Fibroblast of upper back skin (primary cell): ENCODE data around the gene UBE2E3.
"Not testable (repeated sequence)": the region's sequence is repeated elsewhere in the genome, so short reads cannot be mapped to it uniquely, and the experiment has no call there.

Experiments
- DNase-seq: peaks from one replicate; pipeline ENCODE4 v3.0.0-alpha.2; 2013

The UBE2E3 gene

DNA sequence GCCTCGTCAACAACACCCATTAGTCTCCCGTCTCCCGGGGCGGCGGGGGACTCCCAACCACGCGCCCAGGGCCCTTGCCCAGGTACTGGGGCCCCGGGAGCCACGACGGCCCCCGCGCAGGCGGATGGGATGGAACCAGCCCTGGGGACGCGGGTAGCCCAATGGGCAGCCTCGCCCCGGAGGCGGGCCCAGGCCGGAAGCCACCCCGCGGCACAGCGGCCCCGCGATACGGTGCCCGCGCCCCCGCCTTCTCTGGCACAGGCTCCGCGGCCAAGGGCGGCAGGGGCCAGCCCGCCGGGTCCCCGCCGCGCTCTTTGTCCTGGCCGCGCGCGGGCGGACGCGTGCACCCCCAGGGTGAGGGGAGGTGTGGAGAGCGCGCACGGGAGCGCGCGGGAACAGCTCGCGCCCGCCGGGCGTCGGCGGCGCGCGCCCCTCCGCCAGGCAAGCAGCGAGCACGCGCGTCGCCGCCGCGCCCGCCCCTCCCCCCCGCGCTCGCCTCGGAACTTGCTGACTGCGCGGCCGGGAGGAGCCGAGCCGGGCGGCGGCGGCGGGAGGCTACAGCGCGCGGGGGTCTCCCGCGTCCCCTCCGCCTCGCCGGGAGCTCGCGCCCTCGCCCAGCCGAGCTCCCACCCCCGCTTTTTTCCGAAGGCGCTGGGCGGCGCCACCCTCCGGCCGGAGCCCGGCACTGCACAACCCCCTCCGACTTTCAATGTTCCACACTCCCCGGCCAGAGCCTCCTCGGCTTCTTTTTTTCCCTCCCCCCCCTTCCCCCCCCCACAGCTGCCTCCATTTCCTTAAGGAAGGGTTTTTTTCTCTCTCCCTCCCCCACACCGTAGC lies at the start of gene UBE2E3:
UBE2E3 (plus strand) TSS at position 500 of the 837 bp plus-strand sequence. CDS start 1,438 bp downstream, outside the sequence.
- DNase-seq, result peak; percentile 79

DNA sequence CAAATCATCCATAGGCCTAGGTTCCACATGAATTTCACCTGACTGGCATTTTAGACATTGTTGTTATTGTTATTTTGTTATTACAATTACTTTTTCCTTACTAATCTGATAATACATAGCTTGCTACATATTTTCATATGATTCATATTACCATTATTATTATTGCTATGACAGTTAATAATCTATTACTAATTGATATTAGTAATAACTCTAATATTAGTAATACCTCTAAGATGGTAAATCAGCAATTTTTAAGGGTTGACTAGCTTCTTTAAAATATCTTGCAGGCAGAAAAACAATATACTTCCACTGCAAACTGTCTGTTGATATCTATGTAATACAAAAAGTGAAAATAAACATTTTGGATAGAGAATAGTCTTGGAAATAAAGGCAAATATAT lies 48.6 kb upstream of the UBE2E3 start:
- no peak for DNase-seq

DNA sequence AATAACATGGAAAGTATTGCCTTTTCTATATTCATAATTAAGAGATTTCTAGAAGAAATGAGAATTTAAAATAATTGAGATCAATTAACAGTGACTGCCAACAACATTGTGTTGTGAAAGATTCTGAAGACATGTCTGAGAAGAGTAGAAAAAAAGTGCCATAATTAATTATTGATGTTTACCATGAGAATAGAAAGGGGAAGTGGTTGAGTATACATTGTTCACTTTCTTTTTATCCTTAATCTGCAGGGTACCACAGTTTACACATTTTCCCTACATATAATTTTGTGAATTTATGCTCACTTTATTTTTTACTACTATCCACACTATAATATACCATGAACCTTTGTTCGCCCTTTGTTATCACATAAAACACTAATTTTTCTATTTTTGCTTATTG lies 47.1 kb upstream of the UBE2E3 start:
- no peak for DNase-seq

DNA sequence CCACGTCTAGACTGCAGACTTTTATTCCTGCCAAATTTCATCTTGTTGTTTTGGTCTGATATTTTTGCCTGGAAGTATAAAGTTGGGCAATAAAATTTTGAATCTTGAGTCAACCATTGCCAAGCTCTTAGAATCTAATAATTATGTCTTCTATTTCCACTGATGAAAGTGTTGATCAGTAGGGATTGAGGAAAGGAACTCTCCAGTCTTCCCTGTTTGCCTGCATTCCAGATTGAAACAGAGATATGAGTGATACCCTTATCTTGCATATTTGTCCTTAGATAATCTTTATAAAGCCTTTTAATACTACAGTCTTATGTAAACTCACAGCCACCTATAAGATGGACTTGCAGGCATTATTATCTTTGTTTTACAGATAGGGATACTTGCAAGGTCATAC lies 45.5 kb upstream of the UBE2E3 start:
- no peak for DNase-seq

DNA sequence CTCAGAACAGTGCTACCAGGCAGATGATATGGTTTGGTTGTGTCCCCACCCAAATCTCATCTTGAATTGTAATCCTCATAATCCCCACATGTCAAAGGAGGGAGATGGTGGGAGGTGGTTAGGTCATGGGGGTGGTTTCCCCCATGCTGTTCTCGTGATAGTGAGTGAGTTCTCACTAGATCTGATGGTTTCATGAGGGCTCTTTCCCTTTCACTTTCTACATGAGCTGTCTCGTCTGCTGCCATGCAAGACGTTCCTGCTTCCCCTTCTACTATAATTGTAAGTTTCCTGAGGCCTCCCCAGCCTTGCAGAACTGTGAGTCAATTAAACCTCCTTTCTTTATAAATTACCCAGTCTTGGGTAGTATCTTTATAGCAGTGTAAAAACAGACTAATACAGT lies 42.9 kb upstream of the UBE2E3 start:
- not testable (repeated sequence) for DNase-seq

DNA sequence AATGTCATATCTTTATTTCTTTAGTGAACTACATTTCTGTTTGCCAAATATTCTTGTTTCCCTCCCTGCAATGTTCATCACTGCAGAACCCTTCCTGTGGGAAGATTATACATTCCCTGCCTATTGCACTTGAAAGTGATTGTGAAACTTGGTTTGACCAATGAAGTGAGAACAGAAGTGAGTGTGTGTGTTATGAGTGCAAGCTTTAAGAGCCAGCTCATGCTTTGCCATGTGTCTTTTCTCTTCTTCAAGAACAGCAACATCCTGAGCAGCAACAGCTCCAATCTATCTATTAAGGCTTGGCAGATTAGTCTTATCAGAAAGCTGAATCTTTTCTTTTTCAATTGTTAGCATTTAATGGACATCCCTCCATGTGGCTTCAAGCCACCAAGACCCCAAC lies 42.0 kb upstream of the UBE2E3 start:
- DNase-seq, result peak; percentile 44

DNA sequence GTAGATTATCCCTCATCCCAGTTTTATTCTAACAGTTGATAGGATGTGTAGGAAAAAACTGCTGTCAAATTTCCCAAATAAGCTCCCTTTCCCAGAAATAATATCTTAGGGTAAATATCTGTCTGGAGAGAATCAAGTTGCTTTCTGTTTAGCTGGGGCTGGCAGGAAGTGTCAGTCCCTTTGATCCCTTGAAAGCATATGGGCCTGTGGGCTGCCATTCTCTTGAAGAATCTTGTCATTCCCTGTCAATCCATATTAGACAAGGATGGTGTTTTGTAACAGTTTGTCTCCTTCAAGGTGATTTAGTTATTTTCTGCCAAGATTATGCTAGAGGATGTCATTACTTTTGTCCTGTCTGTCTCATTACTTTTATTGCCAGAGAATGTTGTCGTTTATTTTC lies 37.1 kb upstream of the UBE2E3 start:
- DNase-seq, result no peak

DNA sequence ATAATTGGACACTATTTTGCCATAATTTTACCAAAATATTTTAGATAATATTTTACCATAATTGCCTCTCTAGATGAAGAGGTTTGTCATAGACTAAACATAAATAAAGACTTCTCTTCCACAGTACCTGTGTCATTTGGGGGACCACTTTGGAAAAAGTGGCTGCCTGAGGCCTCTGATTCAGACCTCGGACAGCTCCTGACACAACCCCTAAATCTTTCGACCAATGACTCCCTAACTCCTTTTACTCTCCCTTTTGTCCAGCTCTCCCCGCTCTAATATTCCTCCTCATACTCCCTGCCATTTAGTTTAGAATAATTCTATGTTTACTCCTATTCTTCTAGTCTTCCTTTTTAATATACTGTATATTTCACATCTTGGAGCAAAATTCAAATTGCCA lies 36.0 kb upstream of the UBE2E3 start:
- no peak for DNase-seq

DNA sequence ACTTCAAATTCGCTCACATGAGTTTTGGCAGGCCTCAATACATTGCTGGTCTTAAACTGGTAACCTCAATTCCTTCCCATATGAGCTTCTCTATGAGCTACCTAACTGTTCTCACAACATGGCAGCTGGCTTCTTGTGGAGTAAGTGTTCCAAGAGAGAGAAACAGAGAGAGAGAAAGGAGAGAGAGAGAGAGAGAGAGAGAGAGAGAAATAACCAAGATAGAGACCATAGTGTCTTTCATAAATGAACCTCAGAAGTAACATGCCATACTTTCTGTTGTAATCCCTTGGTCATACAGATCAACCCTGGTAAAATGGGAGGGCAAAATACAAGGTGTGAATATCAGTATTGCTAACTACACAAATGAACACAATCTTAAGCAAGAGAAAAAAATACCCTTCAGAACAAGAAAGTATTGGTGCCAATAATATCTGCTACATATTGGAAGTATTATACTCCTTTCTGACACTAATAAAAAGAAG lies 33.2 kb upstream of the UBE2E3 start:
- DNase-seq, result no peak

DNA sequence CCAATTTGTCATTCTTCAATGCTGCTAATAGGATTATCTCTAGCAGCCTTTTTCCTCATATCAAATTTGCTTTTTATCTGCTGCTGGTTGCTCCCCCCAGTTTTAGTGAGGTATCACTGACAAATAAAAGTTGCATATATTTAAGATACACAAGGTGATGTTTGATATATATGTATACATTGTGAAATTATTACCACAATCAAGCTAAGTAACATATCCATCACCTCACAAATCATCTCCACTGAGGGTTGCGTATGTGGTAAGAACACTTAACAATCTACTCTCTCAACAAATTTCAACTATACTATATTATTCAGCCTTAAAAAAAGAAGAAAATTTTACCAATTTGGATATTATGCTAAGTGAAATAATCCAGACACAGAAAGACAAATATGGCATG lies 30.5 kb upstream of the UBE2E3 start:
- DNase-seq, result no peak

DNA sequence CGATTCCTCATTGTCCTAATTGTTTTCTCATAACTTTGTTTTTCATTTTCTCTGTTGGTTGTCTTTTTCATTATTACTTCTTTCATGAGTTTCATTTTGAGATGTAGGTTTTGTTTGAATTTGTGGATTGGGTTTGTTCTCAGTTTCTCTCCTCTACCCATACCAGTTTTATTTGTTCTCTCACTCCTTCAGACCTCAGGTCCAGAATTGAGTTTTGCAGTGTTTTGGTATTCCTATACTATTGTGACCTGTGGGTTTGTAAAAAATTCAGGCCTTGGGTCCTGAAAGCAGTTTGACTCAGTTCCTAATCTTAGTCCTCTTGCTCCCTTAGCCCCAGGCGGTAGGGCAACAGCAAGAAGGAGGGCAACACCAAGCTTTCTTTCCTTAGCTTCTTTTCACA lies 28.3 kb upstream of the UBE2E3 start:
- DNase-seq, result no peak

DNA sequence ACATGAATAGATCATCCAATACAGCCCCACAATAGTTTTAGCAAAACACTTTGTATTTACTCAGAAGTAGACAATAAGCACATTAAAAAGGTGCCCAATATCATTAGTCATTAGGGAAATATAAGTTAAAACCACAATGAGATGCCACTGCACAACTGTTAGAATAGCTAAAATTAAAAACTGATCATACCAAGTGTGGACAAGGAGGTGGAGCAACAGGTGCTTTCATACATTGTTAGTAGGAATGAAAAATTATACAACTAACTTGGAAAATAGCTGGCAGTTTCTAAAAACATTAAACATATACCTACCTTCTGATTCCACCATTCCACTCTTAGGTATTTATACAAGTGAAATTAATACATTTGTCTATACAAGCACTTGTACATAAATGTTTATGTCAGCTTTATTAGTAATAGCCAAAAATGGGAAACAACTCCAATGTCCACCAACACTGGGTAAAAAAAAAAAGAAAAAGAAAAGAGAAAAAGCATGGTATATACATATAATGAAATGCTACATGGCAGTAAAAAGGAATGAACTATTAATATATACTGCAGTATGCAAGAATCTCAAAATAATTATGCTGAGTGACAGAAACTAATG lies 27.6 kb upstream of the UBE2E3 start:
- no peak for DNase-seq

DNA sequence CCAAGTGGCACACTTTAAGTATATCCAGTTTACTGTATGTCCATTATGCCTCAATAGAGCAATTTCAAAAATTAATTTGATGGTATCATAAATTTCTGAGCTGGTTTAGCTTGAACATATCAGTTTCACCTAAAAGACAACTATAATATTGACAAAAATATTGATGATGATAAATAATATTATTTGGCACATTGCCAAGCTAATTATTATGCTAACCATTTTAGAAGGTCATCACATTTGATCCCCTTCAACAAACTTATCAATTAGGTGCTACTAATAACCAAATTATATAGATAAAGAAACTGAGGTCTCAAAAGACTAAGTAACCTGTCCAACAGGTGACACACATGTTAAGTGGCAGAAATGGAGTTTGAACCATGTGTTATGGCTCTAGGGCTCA lies 26.9 kb upstream of the UBE2E3 start:
- no peak for DNase-seq

DNA sequence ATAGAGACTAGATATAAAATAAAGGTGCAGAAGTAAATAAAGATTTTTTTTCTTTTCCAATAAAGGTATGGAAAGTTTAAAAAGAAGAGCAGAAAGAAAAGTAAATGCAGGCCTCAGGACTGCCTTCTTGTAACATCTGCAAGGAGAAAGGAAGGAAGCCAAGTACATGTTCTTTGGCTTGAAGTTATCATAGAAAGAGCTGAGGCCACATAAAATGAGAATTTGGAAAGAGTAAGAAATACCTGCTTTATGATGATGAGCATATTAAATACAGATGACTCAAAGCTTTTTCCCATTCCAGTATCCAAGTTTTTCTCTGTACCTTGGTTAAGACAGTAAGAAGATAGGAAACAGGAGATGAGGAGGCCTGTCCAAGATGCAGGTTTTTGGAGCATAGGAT lies 25.3 kb upstream of the UBE2E3 start:
- DNase-seq, result no peak

DNA sequence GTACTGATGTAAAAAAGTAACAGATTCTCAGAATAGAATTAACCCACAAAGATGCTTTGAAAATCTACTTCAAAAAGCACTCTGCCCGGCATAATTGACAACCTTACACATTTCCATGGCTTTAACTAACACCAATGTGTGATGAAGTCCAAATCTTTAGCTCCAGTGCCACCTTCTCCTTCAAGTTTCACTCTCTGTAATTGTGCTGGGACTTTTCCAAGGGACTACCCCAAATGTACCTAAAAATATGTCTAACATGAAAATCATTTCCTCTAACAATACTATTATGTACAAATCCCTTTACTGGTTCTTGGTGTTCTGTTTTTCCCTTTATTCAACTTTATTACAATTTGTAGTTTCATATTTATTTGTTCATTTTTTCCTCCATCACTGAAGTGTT lies 20.6 kb upstream of the UBE2E3 start:
- no peak for DNase-seq

DNA sequence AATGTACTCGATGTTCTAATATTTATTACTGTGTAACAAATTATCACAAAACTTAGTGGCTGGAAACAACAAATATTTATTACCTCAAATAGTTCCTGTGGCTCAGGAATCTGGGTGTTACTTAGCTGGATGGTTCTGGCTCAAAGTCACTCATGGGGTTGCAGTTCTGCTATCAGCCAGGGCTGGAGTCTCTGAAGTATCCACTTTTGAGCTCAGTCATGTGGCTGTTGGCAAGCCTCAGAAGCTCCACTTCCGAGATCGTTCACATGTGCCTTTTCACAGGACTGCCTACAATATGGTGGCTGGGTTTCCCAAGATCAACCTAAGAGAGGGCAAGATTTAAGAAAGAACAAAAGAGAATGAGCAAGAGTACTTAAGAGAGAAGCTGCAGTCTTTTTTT lies 19.4 kb upstream of the UBE2E3 start:
- DNase-seq, result no peak

DNA sequence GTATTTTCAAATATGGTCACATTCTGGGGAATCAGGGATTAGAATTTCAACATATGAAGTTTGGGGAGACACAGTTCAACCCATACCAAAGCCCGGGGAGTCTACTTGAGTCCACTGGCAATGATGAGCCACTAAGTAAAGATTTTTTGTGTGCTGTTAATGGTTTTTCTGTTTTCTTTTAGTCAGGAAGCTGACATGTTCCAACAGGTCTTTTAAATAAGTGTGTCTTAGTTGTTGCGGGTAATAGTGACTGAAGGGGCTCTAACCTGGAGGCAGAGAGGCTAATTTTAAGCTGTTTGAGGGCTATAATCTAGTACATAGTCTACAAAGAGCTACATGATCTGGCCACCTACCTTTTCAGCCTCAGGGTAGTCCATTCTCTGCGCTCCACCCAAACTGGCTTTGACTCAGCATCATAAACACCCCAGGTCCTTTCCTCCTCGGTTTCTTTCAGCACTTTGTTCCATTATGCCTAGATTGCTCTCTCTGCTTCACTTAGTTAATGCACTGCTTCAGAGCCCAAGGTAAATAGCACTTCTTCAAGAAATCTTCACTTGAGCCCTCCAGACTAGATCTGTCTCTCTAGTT lies 17.6 kb upstream of the UBE2E3 start:
- no peak for DNase-seq

DNA sequence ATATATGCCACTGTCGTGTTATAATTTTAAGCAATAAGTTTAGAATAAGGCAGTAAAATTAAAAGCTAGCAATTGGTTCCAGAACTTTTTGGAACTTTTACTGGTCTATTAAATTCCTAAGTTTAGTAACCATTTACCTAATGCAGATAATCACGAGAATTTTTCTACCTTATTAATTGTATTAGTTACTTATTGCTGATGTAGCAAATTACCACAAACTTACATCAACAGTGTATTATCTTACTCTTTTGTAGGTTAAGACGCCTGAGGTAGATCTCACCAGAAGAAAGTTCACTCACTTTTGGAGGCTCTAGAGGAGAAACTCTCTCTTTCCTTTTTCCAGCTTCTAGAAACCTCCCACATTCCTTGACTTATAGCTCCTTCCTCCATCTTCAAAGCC lies 14.0 kb upstream of the UBE2E3 start:
- no peak for DNase-seq

DNA sequence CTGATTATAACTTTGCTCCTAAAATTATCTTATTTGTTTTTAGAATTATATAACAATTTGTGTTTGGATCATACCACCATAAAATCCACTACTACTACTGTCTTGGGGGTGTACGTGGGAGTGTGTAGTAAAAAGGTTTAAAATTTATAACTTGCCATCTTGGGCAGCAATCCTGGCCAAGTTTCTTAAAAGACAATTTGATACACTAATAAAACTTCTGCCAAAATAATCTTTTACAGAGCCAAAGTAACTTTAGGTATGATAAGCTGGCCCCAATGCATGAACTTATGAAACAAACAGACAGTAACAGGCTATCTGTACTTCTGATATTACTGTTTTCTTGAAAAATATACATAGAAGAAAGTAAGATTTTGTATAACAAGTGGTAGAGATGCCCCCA lies 11.3 kb upstream of the UBE2E3 start:
- no peak for DNase-seq

DNA sequence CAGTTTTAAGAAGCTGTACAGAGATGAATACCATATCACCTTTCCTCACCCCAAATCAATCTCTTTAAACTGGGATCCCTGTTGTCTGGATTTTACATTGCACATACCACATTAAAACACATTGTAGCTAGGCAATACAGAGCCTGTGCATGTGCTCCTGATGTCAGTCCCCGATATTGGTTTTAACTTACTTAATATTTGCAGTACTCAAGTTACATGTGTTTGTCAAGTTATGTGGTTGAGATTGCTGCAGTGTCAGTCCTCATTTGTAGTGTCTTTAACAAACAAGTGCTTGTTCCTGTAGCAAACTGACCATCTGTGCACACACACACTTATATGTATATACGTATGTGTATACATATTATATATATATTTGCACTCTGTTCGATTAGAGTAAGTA lies 10.4 kb upstream of the UBE2E3 start:
- DNase-seq, result no peak

DNA sequence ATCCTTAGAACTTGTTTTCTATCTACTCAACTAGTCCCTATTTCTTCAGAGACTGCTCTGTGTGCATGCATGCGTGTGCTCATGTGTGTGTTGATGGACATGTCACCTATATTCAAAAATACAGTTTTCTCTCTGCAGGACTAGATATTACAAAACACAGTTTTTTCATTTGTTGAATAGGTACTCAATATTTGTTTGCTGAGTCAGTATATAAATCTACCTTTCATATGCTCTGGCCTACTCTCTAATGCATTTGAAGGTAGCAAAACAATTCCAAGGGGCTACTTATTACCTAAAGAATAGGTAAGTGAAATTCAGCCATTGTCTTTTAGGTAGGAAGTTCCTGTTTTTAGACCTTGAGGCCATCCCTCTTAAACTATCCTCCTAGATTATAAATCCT lies 8.6 kb upstream of the UBE2E3 start:
- no peak for DNase-seq

DNA sequence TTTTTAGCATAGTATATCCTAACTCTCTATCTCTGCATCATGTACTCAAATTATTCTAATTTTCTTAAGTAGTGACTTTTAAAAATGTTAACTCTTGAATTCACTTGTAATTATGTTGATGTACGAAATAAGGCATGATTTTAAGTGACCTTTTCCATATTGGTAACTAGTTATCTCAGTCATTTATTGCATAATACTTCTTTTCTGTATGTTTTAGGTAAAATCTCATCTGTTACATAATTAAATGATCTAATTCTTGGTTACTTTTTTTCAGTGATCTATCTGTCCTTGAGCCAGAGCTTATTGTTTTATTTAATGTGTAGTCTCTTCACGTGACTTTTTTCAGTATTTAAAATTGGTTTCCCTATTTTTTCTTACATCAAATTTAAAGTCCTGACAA lies 4.8 kb upstream of the UBE2E3 start:
- no peak for DNase-seq

DNA sequence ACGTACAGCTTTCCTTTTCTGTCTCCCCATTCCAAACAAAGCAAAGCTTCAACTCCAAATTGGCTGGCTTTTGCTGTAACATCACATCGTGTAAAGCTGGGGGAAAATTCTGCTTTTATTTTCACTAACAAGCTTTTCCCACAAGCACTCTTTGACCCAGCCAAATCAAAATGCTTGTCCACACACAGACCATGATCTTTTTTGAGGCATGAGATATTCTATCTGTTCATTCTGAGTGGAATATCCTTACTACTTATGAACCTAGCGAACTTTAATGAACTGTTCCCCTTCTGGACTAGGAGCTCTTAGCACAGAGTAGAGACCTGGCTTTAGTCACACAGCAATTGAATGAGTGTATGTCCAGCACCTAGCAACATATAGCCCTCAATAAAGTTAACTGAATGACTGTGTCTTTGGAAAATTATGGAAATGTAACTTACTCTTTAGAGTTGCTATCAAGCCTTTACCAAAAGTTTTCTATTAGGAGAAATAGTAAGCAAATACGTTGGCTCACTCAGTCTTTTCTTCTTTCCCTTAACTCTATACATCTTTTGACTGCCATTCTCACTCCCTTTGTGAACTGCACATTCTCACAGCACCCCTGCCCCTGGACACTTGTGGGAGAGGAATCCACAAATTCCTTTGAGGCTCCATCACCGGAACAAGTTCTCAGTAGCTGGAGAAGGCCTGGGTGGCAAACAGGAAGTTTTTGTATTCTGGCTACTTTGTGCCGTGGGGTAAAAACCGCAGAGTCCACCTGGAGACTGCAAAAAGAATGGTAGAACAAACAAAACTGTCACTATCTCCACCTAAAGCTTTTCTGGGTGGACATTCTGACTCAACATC lies 1.3 kb upstream of the UBE2E3 start:
- DNase-seq, result peak; percentile 82
